ENCODE data around the gene CDH7. TPM values are rescaled to one million over a fixed set of nuclear protein-coding genes. Genes with fewer than 3 reads are reported as not detected.

CDH7 gene
- total RNA-seq, 1 donor: not detected

GRCh38 chr18:65752625-65753325 is 2.0 kb downstream of the CDH7 start:
- no peak for TF ChIP-seq CTCF (IDR thresholded peaks at IDR 0.05; ENCODE audit: insufficient read depth, low read length)
- DNase-seq (ENCODE audit: low read depth): no peak
- H3K4me3 ChIP-seq (ENCODE audit: low read depth, low read length): no peak overlapping the region

DNA sequence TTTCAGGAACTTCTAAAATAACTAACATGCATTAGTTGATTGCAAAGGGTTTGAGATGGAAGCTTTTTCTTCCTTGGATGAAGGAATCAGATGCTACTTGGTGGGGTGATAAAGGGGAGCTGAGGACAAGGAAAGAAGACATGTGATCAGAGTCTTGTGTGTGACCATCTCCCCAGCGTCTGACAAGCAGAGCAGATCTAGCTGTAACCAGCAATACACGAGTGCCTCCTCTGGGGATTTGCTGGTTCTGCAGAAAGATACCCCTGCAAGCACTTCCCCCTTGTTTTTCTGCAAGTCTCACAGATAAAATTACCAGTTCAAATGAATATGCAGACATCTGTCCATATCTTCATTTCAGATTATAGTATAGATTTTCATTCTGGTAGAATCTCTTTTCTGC is 2.7 kb downstream of the CDH7 start:
- no peak for DNase-seq (ENCODE audit: low read depth)

DNA sequence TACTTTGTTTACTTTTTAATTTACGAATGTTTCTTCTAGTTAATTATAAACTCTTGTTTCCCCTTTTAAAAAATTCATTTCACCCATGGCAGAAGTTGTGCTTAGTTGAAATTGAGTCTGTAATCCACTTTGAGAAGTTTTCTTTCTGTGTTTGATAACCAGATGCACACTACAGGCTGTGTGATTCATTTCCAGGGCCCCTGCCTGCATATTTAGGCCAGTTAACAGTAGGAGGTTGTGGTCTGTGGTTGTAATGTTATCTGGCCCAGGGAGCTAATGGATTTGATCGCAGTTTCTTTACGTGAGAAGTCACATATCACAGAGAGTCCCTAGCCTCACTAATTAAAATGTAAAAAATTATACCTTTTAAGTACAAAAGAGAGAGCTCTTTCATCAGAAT is 3.3 kb downstream of the CDH7 start:
- DNase-seq (ENCODE audit: low read depth): no peak
- TF ChIP-seq CTCF (IDR thresholded peaks at IDR 0.05; ENCODE audit: insufficient read depth, low read length): no peak
- H3K4me3 ChIP-seq (ENCODE audit: low read depth, low read length): no peak overlapping the region

More for the DNA sequence above, 2.7 kb downstream of the CDH7 start:
- no peak for TF ChIP-seq CTCF (IDR thresholded peaks at IDR 0.05; ENCODE audit: insufficient read depth, low read length)
- H3K4me3 ChIP-seq (ENCODE audit: low read depth, low read length): no peak overlapping the region

DNA sequence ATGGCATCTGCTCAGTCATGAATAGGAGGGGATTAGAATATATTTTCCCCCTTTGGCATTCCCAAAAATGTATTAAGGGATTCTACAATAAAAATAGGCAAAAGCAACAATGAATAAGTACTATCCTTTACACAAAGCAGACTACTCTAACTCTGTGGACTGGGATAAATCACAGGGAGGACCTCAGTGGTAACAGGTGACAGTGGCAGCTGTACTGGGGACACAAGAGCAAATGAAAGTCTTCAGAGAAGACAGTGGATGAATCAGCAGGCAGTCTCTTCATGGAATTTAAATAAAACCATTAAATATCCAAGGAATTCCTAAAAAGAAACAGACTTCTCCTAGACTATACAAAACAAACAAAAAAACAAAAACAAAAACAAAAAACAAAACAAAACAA is 4.8 kb downstream of the CDH7 start:
- DNase-seq (ENCODE audit: low read depth): no peak
- TF ChIP-seq CTCF (IDR thresholded peaks at IDR 0.05; ENCODE audit: insufficient read depth, low read length): no peak

DNA sequence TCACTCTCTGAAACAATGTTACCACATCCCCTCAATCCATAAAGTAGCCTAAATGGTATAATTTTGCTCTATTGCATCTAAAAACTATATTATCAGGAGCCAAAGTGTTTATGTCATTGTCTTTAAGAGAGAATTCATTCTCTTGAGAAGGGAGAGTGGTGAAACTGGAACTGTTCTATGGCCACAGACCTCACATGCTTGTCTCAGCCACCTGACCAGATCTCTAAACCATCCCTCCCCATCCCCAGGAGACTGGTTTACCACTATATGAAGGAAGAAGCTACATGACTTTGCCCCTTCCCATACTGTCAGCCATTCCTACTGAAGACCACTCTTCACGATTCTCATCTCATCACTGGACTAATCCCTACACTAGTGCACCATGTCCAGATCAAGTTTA is 9.6 kb downstream of the CDH7 start:
- no peak for TF ChIP-seq CTCF (IDR thresholded peaks at IDR 0.05; ENCODE audit: insufficient read depth, low read length)
- H3K4me3 ChIP-seq (ENCODE audit: low read depth, low read length): no peak overlapping the region

More for the DNA sequence above, 4.8 kb downstream of the CDH7 start:
- no peak overlapping the region for H3K4me3 ChIP-seq (ENCODE audit: low read depth, low read length)

GRCh38 chr18:65761636-65762295 is 11.0 kb downstream of the CDH7 start:
- DNase-seq (ENCODE audit: low read depth): no peak
- no peak for TF ChIP-seq CTCF (IDR thresholded peaks at IDR 0.05; ENCODE audit: insufficient read depth, low read length)
- H3K4me3 ChIP-seq (ENCODE audit: low read depth, low read length): no peak overlapping the region

More for the DNA sequence above, 9.6 kb downstream of the CDH7 start:
- no peak for DNase-seq (ENCODE audit: low read depth)
